A673 (cell line): ENCODE results near the gene LRRC3. TPM values are rescaled to one million over a fixed set of nuclear protein-coding genes. Genes with fewer than 3 reads are reported as not detected.
"Not testable (repeated sequence)": the region's sequence is repeated elsewhere in the genome, so short reads cannot be mapped to it uniquely, and the experiment has no call there.

Source experiments
- BruUV-seq: library from RNA; stranded (reverse); fragments of 400-500 nt; replicated peaks from 2 replicates; lab custom pipeline; 2021; lab: Mats Ljungman, UMichigan
- CTCF ChIA-PET: fragments of 300-600 bp; sonication (Branson Sonifier 250); formaldehyde crosslinking; loops from one replicate; lab custom pipeline; 2022; ENCODE audit warnings: antibody characterized with exemption; lab: Charles Lee
- POLR2A ChIA-PET: fragments of 300-600 bp; sonication (Branson Sonifier 250); formaldehyde crosslinking; loops from one replicate; lab custom pipeline; 2022; ENCODE audit warnings: antibody characterized with exemption; ENCODE audit not compliant: low non-redundant PET; lab: Charles Lee
- DNase-seq: peaks from one replicate; pipeline ENCODE4 v3.0.0-alpha.2; 2015; ENCODE audit warnings: low spot score
- H3K27ac ChIP-seq: fragments of 200-600 bp; sonication (generic); 2 replicates; pipeline ENCODE4 v1.5.1; 2016; ENCODE audit warnings: mixed run types, low read depth, mild to moderate bottlenecking, mixed read lengths, antibody characterized with exemption, low read length; ENCODE audit not compliant: poor library complexity, severe bottlenecking
- H3K27me3 ChIP-seq: fragments of 200-600 bp; sonication (generic); replicated peaks from 2 replicates; pipeline ENCODE4 v1.6.1; 2017; ENCODE audit warnings: mixed run types, low read depth, mild to moderate bottlenecking, mixed read lengths, antibody characterized with exemption, low read length; ENCODE audit not compliant: insufficient read depth, poor library complexity
- H3K36me3 ChIP-seq: fragments of 200-600 bp; sonication (generic); 2 replicates; pipeline ENCODE4 v1.6.1; 2016; ENCODE audit warnings: mixed run types, mild to moderate bottlenecking, mixed read lengths, antibody characterized with exemption, low read length; ENCODE audit not compliant: insufficient read depth, poor library complexity, severe bottlenecking
- H3K4me1 ChIP-seq: fragments of 200-600 bp; sonication (generic); 2 replicates; pipeline ENCODE4 v1.6.1; 2017; ENCODE audit warnings: mixed run types, mild to moderate bottlenecking, mixed read lengths, antibody characterized with exemption, low read length; ENCODE audit not compliant: insufficient read depth, poor library complexity, severe bottlenecking
- H3K4me3 ChIP-seq: fragments of 200-600 bp; sonication (generic); 2 replicates; pipeline ENCODE4 v1.5.1; 2016; ENCODE audit warnings: low read depth, mixed run types, mild to moderate bottlenecking, mixed read lengths, low read length; ENCODE audit not compliant: poor library complexity, severe bottlenecking
- H3K9me3 ChIP-seq: fragments of 200-600 bp; sonication (generic); 2 replicates; pipeline ENCODE4 v1.6.1; 2016; ENCODE audit warnings: mixed run types, low read depth, mild to moderate bottlenecking, mixed read lengths, antibody characterized with exemption, low read length; ENCODE audit not compliant: poor library complexity, severe bottlenecking
- EZH2 ChIP-seq: fragments of 200-600 bp; sonication (generic); IDR thresholded peaks from 2 replicates; pipeline ENCODE4 v1.6.1; 2017; ENCODE audit warnings: borderline replicate concordance, low read depth, mild to moderate bottlenecking, mixed read lengths, antibody characterized with exemption, low read length; ENCODE audit not compliant: poor library complexity, severe bottlenecking
- intact Hi-C: fragments of 100-400 bp; cut with micrococcal nuclease; formaldehyde crosslinking; loops from one replicate; pipeline ENCODE4 v1.10.0; 2022; ENCODE audit not compliant: unreplicated experiment
- total RNA-seq: library from RNA; stranded (reverse); gene quantifications from 2 replicates; pipeline ENCODE4 v1.2.3, GENCODE V29; 2021
- TF ChIP-seq, protein P1 (sequence below): fragments of 300-800, 200-600 bp; sonication (generic); conservative IDR thresholded peaks from 2 replicates; pipeline ENCODE4 v1.5.1; 2017; ENCODE audit warnings: low read depth, mild to moderate bottlenecking, antibody characterized with exemption, low read length, moderate library complexity, mixed read lengths

LRRC3 gene
- total RNA-seq, 1 experiment from 2014 or later: 1.5 TPM

DNA sequence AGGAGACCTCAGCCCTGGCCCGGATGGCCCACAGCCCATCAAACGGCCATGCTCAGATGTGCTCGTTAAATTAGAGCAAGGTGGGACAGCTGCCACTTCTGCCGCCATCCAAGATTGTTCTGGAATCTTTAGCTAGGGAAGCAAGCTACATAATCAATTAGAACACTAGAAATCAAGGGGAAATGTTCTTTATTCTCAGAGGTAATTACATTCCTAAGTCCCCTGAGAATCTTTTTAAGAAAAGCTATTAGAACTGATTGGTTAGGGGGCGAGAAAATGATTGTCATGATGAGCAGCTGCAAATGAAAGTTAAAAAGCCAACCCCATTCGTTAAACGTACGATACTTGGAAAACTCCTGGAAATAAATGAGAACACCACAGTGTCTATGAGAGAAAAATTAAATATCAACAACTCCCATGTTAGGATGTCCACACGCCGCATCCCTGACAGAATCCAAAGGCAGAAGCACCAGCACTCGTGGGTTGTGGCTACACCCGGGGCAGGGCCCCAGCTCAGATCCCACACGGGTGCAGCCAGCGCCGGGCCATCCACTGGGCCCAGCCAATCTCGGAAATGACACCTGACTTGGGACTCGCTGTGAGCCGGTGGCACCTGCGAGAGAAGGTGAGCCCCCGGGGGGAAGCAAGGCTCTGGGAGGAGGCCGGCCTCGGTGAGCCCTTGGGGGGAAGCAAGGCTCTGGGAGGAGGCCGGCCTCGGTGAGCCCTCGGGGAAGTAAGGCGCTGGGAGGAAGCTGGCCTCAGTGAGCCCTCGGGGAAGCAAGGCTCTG, 47.1 kb downstream of the LRRC3 start:
- BruUV-seq: no TSS peak
- no peaks in the 10 kb centered on the region for H3K4me1 ChIP-seq
- ChIA-PET CTCF (no interaction called here), POLR2A (interaction anchor here (0.6 kb wide), 1 partner anchor 53 kb away, joined by 14 read pairs; no protein-coding TSS in a partner anchor)
- no peak for TF ChIP-seq EZH2
- TF ChIP-seq, protein P1, sequence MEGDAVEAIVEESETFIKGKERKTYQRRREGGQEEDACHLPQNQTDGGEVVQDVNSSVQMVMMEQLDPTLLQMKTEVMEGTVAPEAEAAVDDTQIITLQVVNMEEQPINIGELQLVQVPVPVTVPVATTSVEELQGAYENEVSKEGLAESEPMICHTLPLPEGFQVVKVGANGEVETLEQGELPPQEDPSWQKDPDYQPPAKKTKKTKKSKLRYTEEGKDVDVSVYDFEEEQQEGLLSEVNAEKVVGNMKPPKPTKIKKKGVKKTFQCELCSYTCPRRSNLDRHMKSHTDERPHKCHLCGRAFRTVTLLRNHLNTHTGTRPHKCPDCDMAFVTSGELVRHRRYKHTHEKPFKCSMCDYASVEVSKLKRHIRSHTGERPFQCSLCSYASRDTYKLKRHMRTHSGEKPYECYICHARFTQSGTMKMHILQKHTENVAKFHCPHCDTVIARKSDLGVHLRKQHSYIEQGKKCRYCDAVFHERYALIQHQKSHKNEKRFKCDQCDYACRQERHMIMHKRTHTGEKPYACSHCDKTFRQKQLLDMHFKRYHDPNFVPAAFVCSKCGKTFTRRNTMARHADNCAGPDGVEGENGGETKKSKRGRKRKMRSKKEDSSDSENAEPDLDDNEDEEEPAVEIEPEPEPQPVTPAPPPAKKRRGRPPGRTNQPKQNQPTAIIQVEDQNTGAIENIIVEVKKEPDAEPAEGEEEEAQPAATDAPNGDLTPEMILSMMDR: no peak
- no peak overlapping the region for H3K27ac ChIP-seq
- H3K36me3 ChIP-seq: no peaks in the 10 kb centered on the region
- no peak for DNase-seq
- H3K9me3 ChIP-seq: no peaks in the 10 kb centered on the region
- intact Hi-C loops: no loop called here
- no peaks in the 10 kb centered on the region for H3K27me3 ChIP-seq
- no peak overlapping the region for H3K4me3 ChIP-seq

DNA sequence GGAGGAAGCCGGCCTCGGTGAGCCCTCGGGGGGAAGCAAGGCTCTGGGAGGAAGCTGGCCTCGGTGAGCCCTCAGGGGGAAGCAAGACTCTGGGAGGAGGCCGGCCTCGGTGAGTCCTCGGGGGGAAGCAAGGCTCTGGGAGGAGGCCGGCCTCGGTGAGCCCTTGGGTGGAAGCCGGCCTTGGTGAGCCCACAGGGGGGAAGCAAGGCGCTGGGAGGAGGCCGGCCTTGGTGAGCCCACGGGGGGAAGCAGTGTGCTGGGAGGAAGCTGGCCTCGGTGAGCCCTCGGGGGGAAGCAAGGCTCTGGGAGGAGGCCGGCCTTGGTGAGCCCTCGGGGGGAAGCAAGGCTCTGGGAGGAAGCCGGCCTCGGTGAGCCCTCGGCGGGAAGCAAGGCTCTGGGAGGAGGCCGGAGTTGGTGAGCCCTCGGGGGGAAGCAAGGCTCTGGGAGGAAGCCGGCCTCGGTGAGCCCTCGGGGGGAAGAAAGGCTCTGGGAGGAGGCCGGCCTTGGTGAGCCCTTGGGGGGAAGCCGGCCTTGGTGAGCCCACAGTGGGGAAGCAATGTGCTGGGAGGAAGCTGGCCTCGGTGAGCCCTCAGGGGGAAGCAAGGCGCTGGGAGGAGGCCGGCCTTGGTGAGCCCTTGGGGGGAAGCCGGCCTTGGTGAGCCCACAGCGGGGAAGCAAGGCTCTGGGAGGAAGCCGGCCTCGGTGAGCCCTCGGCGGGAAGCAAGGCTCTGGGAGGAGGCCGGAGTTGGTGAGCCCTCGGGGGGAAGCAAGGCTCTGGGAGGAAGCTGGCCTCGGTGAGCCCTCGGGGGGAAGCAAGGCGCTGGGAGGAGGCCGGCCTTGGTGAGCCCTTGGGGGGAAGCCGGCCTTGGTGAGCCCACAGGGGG, 47.9 kb downstream of the LRRC3 start:
- H3K27me3 ChIP-seq, DNase-seq, H3K4me3 ChIP-seq, intact Hi-C loops, H3K9me3 ChIP-seq, H3K27ac ChIP-seq, H3K36me3 ChIP-seq, BruUV-seq, POLR2A ChIA-PET, H3K4me1 ChIP-seq, CTCF ChIA-PET: not testable (repeated sequence)

DNA sequence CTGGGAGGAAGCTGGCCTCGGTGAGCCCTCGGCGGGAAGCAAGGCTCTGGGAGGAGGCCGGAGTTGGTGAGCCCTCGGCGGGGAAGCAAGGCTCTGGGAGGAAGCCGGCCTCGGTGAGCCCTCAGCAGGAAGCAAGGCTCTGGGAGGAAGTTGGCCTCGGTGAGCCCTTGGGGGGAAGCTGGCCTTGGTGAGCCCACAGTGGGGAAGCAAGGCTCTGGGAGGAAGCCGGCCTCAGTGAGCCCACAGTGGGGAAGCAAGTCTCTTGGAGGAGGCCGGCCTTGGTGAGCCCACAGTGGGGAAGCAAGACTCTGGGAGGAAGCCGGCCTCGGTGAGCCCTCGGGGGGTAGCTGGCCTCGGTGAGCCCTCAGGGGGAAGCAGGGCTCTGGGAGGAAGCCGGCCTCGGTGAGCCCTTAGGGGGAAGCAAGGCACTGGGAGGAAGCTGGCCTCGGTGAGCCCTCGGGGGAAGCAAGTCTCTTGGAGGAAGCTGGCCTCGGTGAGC, 48.6 kb downstream of the LRRC3 start:
- Histone ChIP-seq H3K27me3 (no peaks in the 10 kb centered on the region), H3K27ac (no peak overlapping the region), H3K4me3 (no peak overlapping the region), H3K36me3 (no peaks in the 10 kb centered on the region), H3K4me1 (no peaks in the 10 kb centered on the region), H3K9me3 (no peaks in the 10 kb centered on the region)
- intact Hi-C loops: no loop called here
- no peak for DNase-seq
- BruUV-seq: no TSS peak
- TF ChIP-seq EZH2: no peak
- TF ChIP-seq, protein P1: no peak
- CTCF ChIA-PET: interaction anchor here (0.6 kb wide), 1 partner anchor 248 kb away, joined by 4 read pairs; no protein-coding TSS in a partner anchor
- POLR2A ChIA-PET: no interaction called here
